Coronary artery (tissue), 2 donors: ENCODE data around the gene EIF3I.

Source experiments
- DNase-seq: peaks from one replicate; pipeline ENCODE4 v3.0.0-alpha.2; 2017; ENCODE audit warnings: low spot score
- H3K27ac ChIP-seq, 2 donors: fragments of 200-600 bp; sonication (generic); one replicate each; pipeline ENCODE4 v1.5.1; 2016 to 2019
- H3K4me3 ChIP-seq: fragments of 200-600 bp; sonication (generic); 2 replicates; pipeline ENCODE4 v1.5.1; 2016; ENCODE audit warnings: mild to moderate bottlenecking, moderate library complexity
- CTCF ChIP-seq: fragments of 200-600 bp; sonication (generic); IDR thresholded peaks from one replicate; pipeline ENCODE4 v1.5.1; 2019; ENCODE audit warnings: antibody characterized with exemption

The EIF3I gene

GRCh38 chr1:32192220-32192948 is 29.8 kb upstream of the EIF3I start:
- DNase-seq, result no peak
- H3K4me3 ChIP-seq, result no peak overlapping the region
- H3K27ac ChIP-seq, result no peak overlapping the region
- TF ChIP-seq CTCF, result no peak

- Histone ChIP-seq H3K4me3 (no peak overlapping the region), H3K27ac (no peak overlapping the region)
- no peak for DNase-seq
- no peak for TF ChIP-seq CTCF
These were observed 27.2 kb upstream of the EIF3I start for GRCh38 chr1:32194984-32195383.

GRCh38 chr1:32195531-32195930 is 26.7 kb upstream of the EIF3I start:
- TF ChIP-seq CTCF, result no peak
- DNase-seq, result no peak
- Histone ChIP-seq H3K27ac (no peak overlapping the region), H3K4me3 (no peak overlapping the region)

GRCh38 chr1:32195972-32196823 is 26.0 kb upstream of the EIF3I start:
- H3K4me3 ChIP-seq, result no peak overlapping the region
- TF ChIP-seq CTCF, result no peak
- no peak for DNase-seq
- no peak overlapping the region for H3K27ac ChIP-seq

- TF ChIP-seq CTCF, result no peak
- DNase-seq, result no peak
- Histone ChIP-seq H3K4me3 (no peak overlapping the region), H3K27ac (no peak overlapping the region)
These were observed 25.1 kb upstream of the EIF3I start for GRCh38 chr1:32197074-32197473.

- TF ChIP-seq CTCF, result no peak
- Histone ChIP-seq H3K27ac (no peak overlapping the region), H3K4me3 (no peak overlapping the region)
- no peak for DNase-seq
These were observed 24.4 kb upstream of the EIF3I start for GRCh38 chr1:32197837-32198236.
